Choroid plexus epithelial cell (primary cell): ENCODE measurements around the gene ESR2.
A peak's percentile ranks its signal among the peaks of the same experiment; 100 is the strongest.
"Not testable (repeated sequence)": the region's sequence is repeated elsewhere in the genome, so short reads cannot be mapped to it uniquely, and the experiment has no call there.

ENCODE experiments used
- DNase-seq: peaks from one replicate; pipeline ENCODE4 v3.0.0-alpha.2; 2010; ENCODE audit warnings: low read depth
- H3K4me3 ChIP-seq: 2 replicates; pipeline ENCODE4 v1.5.1; 2011; ENCODE audit warnings: low read depth, mild to moderate bottlenecking, control low read depth, low read length, moderate library complexity
- TF ChIP-seq, protein P1 (sequence below): conservative IDR thresholded peaks from 2 replicates; pipeline ENCODE4 v1.5.1; 2011; ENCODE audit warnings: low read depth, mild to moderate bottlenecking, control low read depth, inconsistent platforms, low read length, moderate library complexity

Gene ESR2

DNA sequence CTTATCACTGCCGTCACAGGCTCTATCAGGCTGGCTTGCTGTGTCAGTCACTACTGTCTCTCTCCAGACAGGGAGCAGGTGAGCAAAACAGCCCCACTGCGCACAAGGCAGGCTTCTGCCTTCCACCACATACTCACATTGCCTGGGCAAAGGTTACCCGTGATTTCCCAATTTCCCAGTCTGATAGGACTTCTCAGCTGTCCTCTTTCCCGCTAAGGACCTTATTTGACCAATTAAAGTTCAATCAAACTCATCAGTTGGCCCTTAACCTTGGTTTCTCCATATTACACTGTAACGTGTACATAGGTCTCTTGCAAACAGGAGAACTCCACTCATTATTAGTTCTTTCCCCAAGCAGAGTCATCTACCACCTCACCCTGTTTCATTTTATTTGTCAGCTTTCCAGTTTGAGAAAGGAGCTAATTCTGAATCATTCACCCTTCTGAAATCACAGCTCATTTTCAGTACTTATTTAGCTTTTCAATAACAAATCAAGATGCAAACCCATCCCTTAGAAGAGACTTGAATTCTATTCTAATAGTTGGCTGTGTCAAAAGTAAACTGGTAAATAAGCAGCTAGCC lies 170.8 kb downstream of the ESR2 start:
- H3K4me3 ChIP-seq, result no peak overlapping the region
- no peak for DNase-seq
- TF ChIP-seq, protein P1, sequence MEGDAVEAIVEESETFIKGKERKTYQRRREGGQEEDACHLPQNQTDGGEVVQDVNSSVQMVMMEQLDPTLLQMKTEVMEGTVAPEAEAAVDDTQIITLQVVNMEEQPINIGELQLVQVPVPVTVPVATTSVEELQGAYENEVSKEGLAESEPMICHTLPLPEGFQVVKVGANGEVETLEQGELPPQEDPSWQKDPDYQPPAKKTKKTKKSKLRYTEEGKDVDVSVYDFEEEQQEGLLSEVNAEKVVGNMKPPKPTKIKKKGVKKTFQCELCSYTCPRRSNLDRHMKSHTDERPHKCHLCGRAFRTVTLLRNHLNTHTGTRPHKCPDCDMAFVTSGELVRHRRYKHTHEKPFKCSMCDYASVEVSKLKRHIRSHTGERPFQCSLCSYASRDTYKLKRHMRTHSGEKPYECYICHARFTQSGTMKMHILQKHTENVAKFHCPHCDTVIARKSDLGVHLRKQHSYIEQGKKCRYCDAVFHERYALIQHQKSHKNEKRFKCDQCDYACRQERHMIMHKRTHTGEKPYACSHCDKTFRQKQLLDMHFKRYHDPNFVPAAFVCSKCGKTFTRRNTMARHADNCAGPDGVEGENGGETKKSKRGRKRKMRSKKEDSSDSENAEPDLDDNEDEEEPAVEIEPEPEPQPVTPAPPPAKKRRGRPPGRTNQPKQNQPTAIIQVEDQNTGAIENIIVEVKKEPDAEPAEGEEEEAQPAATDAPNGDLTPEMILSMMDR, result no peak

DNA sequence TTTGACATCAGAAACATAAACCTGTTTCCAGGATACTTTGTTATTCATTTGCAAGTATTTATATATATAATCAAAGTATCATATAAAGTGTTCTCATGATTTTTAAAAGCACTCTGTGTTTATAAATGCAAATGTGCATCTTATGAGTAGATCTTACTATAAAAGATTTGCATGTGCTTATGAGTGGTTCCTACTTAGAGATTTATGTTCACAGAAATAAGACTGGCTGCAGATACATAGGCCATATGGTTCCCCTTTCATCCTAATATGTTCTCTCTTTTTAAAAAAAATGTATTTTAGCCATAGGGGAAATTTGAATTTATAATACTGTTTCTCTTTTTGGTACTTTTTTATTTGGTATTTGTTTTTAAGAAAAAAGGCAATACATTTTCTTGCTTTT lies 174.2 kb downstream of the ESR2 start:
- TF ChIP-seq, protein P1, result no peak
- H3K4me3 ChIP-seq, result no peak overlapping the region
- DNase-seq, result no peak

DNA sequence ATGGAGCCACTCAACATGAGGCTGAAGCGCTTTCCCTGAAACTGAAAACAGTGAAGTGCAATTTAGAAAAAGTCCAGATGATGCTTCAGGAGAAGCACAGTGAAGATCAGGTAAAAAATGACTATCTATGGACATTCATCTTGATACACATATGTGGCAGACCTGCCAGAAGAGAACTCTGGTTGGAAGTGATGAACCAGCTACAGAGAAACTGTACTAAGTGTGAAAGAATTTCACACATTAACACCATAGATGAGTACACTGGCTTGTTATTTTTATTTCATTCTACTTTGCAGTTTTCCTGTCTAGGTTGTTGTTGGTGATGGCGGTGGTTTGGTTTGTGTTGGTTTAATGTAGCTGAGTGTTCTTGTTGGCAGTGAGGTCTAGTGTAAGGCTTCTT lies 174.7 kb downstream of the ESR2 start:
- no peak for DNase-seq
- TF ChIP-seq, protein P1, result no peak

DNA sequence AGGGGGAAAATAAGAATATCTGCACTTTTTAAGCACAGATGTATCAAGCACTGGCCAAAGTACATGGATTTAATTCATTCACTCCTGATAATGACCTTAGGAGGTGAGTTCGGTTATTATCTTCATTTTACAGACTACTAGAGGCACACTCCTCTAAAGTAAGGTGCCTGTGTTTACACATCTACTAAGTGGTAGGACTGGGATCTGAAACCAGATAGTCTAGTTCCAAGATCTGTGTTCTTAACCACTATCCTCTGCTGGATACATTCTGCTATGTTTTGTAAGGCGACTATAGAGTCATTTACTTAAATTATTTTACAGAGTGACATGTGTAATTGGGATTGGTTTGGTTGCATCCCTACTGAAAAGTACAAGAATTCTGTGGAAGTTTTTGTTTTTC lies 175.3 kb downstream of the ESR2 start:
- no peak overlapping the region for H3K4me3 ChIP-seq
- TF ChIP-seq, protein P1, result no peak
- DNase-seq, result no peak

More for the DNA sequence above, 174.7 kb downstream of the ESR2 start:
- H3K4me3 ChIP-seq, result no peak overlapping the region

DNA sequence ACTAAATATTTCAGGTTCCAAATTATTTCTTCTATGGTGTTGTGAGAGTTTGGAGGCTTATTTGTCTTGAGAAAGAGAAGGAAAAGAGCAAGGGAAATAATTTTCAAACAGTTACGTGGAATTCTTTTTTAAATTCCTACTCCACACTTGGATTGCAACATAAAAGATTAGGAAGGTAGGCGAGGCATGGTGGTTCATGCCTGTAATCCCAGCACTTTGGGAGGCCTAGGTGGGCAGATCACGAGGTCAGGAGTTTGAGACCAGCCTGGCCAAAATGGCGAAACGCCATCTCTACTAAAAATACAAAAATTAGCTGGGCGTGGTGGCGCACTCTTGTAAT lies 175.8 kb downstream of the ESR2 start:
- not testable (repeated sequence) for DNase-seq, H3K4me3 ChIP-seq

DNA sequence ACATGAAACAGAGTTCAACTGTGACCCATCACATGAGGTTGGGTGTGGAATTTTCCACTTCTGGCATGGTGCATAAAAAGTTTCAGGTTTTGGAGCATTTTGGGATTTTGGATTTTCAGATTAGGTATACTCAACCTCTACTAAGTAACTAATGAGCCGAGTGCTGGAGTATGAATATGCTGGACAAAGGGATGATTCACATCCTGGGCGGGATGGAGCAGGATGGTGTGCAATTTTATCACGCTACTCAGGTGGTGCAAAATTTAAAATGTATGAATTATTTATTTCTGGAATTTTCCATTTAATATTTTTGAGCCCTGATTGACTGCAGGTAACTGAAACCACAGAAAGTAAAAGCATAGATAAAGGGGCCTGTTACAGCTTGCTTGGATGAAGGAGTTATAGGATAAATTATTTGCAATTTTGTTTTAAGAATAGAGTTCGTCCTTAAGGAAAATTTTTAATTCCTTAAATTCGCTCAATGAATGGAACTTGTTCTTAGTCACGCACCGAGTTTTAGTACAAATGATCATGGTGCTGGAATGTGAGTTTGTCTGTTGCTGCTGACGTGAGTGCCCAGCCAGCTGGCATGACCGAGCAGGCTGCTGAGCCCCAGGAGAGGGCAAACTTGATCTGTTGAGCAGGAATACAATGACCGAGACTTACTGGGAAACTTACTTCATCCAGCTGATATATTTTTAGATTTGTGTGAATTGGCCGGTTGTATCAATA lies 176.3 kb downstream of the ESR2 start:
- H3K4me3 ChIP-seq, result no peak overlapping the region
- TF ChIP-seq, protein P1, result no peak
- peak; percentile 7 for DNase-seq

DNA sequence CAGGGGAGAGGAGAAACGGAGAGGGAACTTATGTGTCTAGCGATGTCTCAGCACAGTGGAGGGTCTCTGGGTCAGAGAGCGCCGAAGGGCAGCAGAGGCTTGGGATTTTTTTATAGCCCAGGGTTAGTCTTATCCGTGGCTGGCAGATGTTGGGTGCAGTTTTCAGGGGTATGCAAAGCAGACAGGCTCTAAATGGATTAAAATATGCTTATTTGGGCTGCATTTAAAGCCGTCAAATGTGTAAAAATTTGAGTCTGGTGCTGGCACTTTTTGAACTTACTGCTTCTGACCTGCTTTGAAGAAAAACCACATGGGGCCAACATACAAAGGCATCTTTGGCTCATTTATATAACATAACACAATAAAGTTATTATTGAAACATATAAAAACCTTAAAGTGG lies 178.8 kb downstream of the ESR2 start:
- no peak overlapping the region for H3K4me3 ChIP-seq
- TF ChIP-seq, protein P1, result no peak
- DNase-seq, result no peak
